Ascending aorta (tissue), 2 donors: ENCODE measurements around the gene C14orf180. TPM values are rescaled to one million over a fixed set of nuclear protein-coding genes. Genes with fewer than 3 reads are reported as not detected.

ENCODE experiments used
- DNase-seq, 2 donors: peaks; one replicate each; pipeline ENCODE4 v3.0.0-alpha.2; 2019; ENCODE audit warnings: low spot score in 2 of 2
- H3K27ac ChIP-seq, 2 donors: fragments of 200-600 bp; sonication (generic); one replicate each; pipeline ENCODE4 v1.5.1; 2016 to 2017; ENCODE audit warnings: mild to moderate bottlenecking in 1 of 2
- H3K27me3 ChIP-seq: fragments of 200-600 bp; sonication (generic); one replicate; pipeline ENCODE4 v1.5.1; 2017
- H3K36me3 ChIP-seq, 2 donors: fragments of 200-600 bp; sonication (generic); one replicate each; pipeline ENCODE4 v1.5.1; 2016
- H3K4me1 ChIP-seq, 2 donors: fragments of 200-600 bp; sonication (generic); one replicate each; pipeline ENCODE4 v1.5.1; 2016 to 2017; ENCODE audit warnings: mild to moderate bottlenecking in 1 of 2
- H3K4me3 ChIP-seq, 2 donors: fragments of 200-600 bp; sonication (generic); one replicate each; pipeline ENCODE4 v1.5.1; 2016 to 2017; ENCODE audit warnings: mild to moderate bottlenecking in 1 of 2
- H3K9me3 ChIP-seq, 2 donors: fragments of 200-600 bp; sonication (generic); one replicate each; pipeline ENCODE4 v1.5.1; 2016
- CTCF ChIP-seq, 3 experiments: fragments of 200-600 bp in 2 of 3; fragments of 450-650 bp in 1 of 3; sonication (generic) in 2 of 3; IDR thresholded peaks; one replicate each; pipeline ENCODE4 v1.5.1; 2016 to 2019; ENCODE audit warnings: antibody characterized with exemption in 3 of 3, mild to moderate bottlenecking in 1 of 3, moderate library complexity in 1 of 3
- intact Hi-C: fragments of 100-400 bp; cut with DNase I; formaldehyde crosslinking; loops from one replicate; pipeline ENCODE4 v1.15.1; 2023
- total RNA-seq: library from RNA; depleted of rRNA; stranded (reverse); fragments of >200 nt; gene quantifications from one replicate; pipeline ENCODE4 v1.1.0, GENCODE V29; 2016

C14orf180 gene
- total RNA-seq, 1 donor from 2014 or later: 0.21 TPM

- no peak overlapping the region for H3K4me3 ChIP-seq
- no peaks in the 10 kb centered on the region for H3K36me3 ChIP-seq
- no peaks in the 10 kb centered on the region for H3K27me3 ChIP-seq
- no peak overlapping the region for H3K27ac ChIP-seq
- no peak for DNase-seq
- intact Hi-C loops: no loop called here
- TF ChIP-seq CTCF (IDR thresholded peaks at IDR 0.05): no peak
- H3K4me1 ChIP-seq: peaks cover 14 to 29% of the 10 kb centered on the region in 2 donors
- H3K9me3 ChIP-seq: no peaks in the 10 kb centered on the region
These were observed 5.0 kb downstream of the C14orf180 start for GRCh38 chr14:104584557-104584956.

- H3K27me3 ChIP-seq: no peaks in the 10 kb centered on the region
- no peak overlapping the region for H3K4me3 ChIP-seq
- H3K36me3 ChIP-seq: no peaks in the 10 kb centered on the region
- H3K9me3 ChIP-seq: no peaks in the 10 kb centered on the region
- H3K4me1 ChIP-seq: peaks cover 7 to 16% of the 10 kb centered on the region in 2 donors
- intact Hi-C loops: no loop called here
- no peak for TF ChIP-seq CTCF (IDR thresholded peaks at IDR 0.05)
- peak overlapping the region; percentile 60 to 72 for H3K27ac ChIP-seq
- peak in 1 of 2 donors; percentile 73 for DNase-seq
These were observed 6.6 kb downstream of the C14orf180 start for GRCh38 chr14:104585966-104586697.

- Histone ChIP-seq H3K27me3 (no peaks in the 10 kb centered on the region), H3K4me3 (no peak overlapping the region), H3K27ac (peak overlapping the region; percentile 60 to 72), H3K36me3 (no peaks in the 10 kb centered on the region), H3K9me3 (no peaks in the 10 kb centered on the region), H3K4me1 (peaks cover 4 to 7% of the 10 kb centered on the region in 2 donors)
- intact Hi-C loops: no loop called here
- no peak for TF ChIP-seq CTCF (IDR thresholded peaks at IDR 0.05)
- peak in 1 of 2 donors; percentile 75 for DNase-seq
These were observed 7.5 kb downstream of the C14orf180 start for GRCh38 chr14:104586832-104587620.

GRCh38 chr14:104587641-104588040, 8.1 kb downstream of the C14orf180 start:
- peaks cover 2 to 7% of the 10 kb centered on the region in 2 donors for H3K4me1 ChIP-seq
- no peak for DNase-seq
- intact Hi-C loops: no loop called here
- H3K9me3 ChIP-seq: no peaks in the 10 kb centered on the region
- H3K27me3 ChIP-seq: no peaks in the 10 kb centered on the region
- H3K27ac ChIP-seq: peak overlapping the region in 1 of 2 donors; percentile 60
- TF ChIP-seq CTCF (IDR thresholded peaks at IDR 0.05): no peak
- no peaks in the 10 kb centered on the region for H3K36me3 ChIP-seq
- H3K4me3 ChIP-seq: no peak overlapping the region

GRCh38 chr14:104588066-104588857, 8.7 kb downstream of the C14orf180 start:
- intact Hi-C loops: no loop called here
- no peak for DNase-seq
- no peak overlapping the region for H3K4me3 ChIP-seq

More at GRCh38 chr14:104588066-104588857, 8.7 kb downstream of the C14orf180 start:
- Histone ChIP-seq H3K9me3 (no peaks in the 10 kb centered on the region), H3K27ac (no peak overlapping the region), H3K27me3 (no peaks in the 10 kb centered on the region), H3K36me3 (no peaks in the 10 kb centered on the region), H3K4me1 (peaks cover 2 to 7% of the 10 kb centered on the region in 2 donors)
- TF ChIP-seq CTCF (IDR thresholded peaks at IDR 0.05): no peak
